ENCODE measurements around the gene ADGRG7.

ADGRG7 gene

GRCh38 chr3:100600181-100601042 is 9.0 kb upstream of the ADGRG7 start:
- no peak for DNase-seq

- DNase-seq = no peak
Observed at GRCh38 chr3:100602506-100603444, 6.6 kb upstream of the ADGRG7 start.

- no peak for DNase-seq
Observed at GRCh38 chr3:100603469-100603868, 5.9 kb upstream of the ADGRG7 start.

- DNase-seq = no peak
Observed at GRCh38 chr3:100605358-100605757, 4.0 kb upstream of the ADGRG7 start.

- DNase-seq = no peak
Observed at GRCh38 chr3:100606894-100607512, 2.4 kb upstream of the ADGRG7 start.

- no peak for DNase-seq
Observed at GRCh38 chr3:100609963-100610362, 562 bp downstream of the ADGRG7 start.

GRCh38 chr3:100611221-100611620 is 1.8 kb downstream of the ADGRG7 start:
- no peak for DNase-seq

GRCh38 chr3:100613721-100614390 is 4.5 kb downstream of the ADGRG7 start:
- no peak for DNase-seq

- DNase-seq = no peak
Observed at GRCh38 chr3:100614941-100615340, 5.5 kb downstream of the ADGRG7 start.

- no peak for DNase-seq
Observed at GRCh38 chr3:100615684-100616083, 6.3 kb downstream of the ADGRG7 start.

GRCh38 chr3:100621251-100621650 is 11.8 kb downstream of the ADGRG7 start:
- DNase-seq = no peak

GRCh38 chr3:100627491-100627890 is 18.1 kb downstream of the ADGRG7 start:
- DNase-seq = no peak

- DNase-seq = no peak
Observed at GRCh38 chr3:100629421-100630127, 20.2 kb downstream of the ADGRG7 start.

GRCh38 chr3:100630664-100631063 is 21.3 kb downstream of the ADGRG7 start:
- no peak for DNase-seq

GRCh38 chr3:100631236-100631635 is 21.8 kb downstream of the ADGRG7 start:
- no peak for DNase-seq

- DNase-seq = peak; percentile 10
Observed at GRCh38 chr3:100634493-100635272, 25.3 kb downstream of the ADGRG7 start.

- no peak for DNase-seq
Observed at GRCh38 chr3:100635273-100635701, 25.9 kb downstream of the ADGRG7 start.

GRCh38 chr3:100637197-100637631 is 27.8 kb downstream of the ADGRG7 start:
- DNase-seq = no peak

- no peak for DNase-seq
Observed at GRCh38 chr3:100640633-100641032, 31.2 kb downstream of the ADGRG7 start.

- DNase-seq = no peak
Observed at GRCh38 chr3:100641471-100642032, 32.2 kb downstream of the ADGRG7 start.

- DNase-seq = no peak
Observed at GRCh38 chr3:100645913-100646312, 36.5 kb downstream of the ADGRG7 start.

All from CD4-positive, alpha-beta T cell treated with Interleukin-17A for 4 hours (primary cell).